ENCODE measurements around the gene CTNNBIP1. TPM values are rescaled to one million over a fixed set of nuclear protein-coding genes. Genes with fewer than 3 reads are reported as not detected.

CTNNBIP1 gene
- total and polyA plus RNA-seq, 2 of the 8 experiments (the other 6 are each of a cell fraction or from before 2014, with no cell fraction given), result 40.9 to 46.6 TPM

DNA sequence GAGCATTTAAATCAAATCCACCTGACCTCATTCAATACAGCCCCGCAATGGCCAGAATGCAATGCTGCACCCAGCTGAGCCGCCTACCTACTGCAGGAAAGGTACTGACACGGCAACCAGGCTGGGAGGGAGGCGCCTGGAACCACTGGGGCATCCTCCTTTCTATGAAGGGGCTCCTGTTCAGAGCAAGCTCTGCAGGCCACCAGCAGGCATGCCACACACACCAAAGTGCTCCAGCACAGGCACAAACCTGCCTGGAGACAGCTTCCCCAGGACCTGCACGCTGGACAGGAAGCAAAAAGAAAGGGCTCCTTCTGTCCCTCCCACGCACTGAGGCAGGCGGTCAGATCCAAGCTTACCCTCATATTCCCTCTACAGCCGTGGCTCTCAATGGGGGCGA, 21.2 kb downstream of the CTNNBIP1 start (continued):
- TF ChIP-seq, protein P1, sequence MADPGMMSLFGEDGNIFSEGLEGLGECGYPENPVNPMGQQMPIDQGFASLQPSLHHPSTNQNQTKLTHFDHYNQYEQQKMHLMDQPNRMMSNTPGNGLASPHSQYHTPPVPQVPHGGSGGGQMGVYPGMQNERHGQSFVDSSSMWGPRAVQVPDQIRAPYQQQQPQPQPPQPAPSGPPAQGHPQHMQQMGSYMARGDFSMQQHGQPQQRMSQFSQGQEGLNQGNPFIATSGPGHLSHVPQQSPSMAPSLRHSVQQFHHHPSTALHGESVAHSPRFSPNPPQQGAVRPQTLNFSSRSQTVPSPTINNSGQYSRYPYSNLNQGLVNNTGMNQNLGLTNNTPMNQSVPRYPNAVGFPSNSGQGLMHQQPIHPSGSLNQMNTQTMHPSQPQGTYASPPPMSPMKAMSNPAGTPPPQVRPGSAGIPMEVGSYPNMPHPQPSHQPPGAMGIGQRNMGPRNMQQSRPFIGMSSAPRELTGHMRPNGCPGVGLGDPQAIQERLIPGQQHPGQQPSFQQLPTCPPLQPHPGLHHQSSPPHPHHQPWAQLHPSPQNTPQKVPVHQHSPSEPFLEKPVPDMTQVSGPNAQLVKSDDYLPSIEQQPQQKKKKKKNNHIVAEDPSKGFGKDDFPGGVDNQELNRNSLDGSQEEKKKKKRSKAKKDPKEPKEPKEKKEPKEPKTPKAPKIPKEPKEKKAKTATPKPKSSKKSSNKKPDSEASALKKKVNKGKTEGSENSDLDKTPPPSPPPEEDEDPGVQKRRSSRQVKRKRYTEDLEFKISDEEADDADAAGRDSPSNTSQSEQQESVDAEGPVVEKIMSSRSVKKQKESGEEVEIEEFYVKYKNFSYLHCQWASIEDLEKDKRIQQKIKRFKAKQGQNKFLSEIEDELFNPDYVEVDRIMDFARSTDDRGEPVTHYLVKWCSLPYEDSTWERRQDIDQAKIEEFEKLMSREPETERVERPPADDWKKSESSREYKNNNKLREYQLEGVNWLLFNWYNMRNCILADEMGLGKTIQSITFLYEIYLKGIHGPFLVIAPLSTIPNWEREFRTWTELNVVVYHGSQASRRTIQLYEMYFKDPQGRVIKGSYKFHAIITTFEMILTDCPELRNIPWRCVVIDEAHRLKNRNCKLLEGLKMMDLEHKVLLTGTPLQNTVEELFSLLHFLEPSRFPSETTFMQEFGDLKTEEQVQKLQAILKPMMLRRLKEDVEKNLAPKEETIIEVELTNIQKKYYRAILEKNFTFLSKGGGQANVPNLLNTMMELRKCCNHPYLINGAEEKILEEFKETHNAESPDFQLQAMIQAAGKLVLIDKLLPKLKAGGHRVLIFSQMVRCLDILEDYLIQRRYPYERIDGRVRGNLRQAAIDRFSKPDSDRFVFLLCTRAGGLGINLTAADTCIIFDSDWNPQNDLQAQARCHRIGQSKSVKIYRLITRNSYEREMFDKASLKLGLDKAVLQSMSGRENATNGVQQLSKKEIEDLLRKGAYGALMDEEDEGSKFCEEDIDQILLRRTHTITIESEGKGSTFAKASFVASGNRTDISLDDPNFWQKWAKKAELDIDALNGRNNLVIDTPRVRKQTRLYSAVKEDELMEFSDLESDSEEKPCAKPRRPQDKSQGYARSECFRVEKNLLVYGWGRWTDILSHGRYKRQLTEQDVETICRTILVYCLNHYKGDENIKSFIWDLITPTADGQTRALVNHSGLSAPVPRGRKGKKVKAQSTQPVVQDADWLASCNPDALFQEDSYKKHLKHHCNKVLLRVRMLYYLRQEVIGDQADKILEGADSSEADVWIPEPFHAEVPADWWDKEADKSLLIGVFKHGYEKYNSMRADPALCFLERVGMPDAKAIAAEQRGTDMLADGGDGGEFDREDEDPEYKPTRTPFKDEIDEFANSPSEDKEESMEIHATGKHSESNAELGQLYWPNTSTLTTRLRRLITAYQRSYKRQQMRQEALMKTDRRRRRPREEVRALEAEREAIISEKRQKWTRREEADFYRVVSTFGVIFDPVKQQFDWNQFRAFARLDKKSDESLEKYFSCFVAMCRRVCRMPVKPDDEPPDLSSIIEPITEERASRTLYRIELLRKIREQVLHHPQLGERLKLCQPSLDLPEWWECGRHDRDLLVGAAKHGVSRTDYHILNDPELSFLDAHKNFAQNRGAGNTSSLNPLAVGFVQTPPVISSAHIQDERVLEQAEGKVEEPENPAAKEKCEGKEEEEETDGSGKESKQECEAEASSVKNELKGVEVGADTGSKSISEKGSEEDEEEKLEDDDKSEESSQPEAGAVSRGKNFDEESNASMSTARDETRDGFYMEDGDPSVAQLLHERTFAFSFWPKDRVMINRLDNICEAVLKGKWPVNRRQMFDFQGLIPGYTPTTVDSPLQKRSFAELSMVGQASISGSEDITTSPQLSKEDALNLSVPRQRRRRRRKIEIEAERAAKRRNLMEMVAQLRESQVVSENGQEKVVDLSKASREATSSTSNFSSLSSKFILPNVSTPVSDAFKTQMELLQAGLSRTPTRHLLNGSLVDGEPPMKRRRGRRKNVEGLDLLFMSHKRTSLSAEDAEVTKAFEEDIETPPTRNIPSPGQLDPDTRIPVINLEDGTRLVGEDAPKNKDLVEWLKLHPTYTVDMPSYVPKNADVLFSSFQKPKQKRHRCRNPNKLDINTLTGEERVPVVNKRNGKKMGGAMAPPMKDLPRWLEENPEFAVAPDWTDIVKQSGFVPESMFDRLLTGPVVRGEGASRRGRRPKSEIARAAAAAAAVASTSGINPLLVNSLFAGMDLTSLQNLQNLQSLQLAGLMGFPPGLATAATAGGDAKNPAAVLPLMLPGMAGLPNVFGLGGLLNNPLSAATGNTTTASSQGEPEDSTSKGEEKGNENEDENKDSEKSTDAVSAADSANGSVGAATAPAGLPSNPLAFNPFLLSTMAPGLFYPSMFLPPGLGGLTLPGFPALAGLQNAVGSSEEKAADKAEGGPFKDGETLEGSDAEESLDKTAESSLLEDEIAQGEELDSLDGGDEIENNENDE (IDR thresholded peaks at IDR 0.05; ENCODE audit: insufficient replicate concordance, low read length), result no peak
- TF ChIP-seq POU5F1 (IDR thresholded peaks at IDR 0.05; ENCODE audit: low read depth, low read length), result no peak
